HL-60 (cell line): ENCODE measurements around the gene SERTAD3.

Source experiments
- DNase-seq, 2 experiments: peaks; one replicate each; pipeline ENCODE4 v3.0.0-alpha.2; 2010 to 2020; ENCODE audit warnings: low read depth in 1 of 2, low spot score in 1 of 2
- H3K27ac ChIP-seq: fragments of 250-450 bp; sonication (Bioruptor Pico); replicated peaks from 2 replicates; pipeline ENCODE4 v1.5.1; 2020; ENCODE audit warnings: mild to moderate bottlenecking, moderate library complexity
- H3K27me3 ChIP-seq: fragments of 250-450 bp; sonication (Bioruptor Pico); 2 replicates; pipeline ENCODE4 v1.5.1; 2021; ENCODE audit warnings: mild to moderate bottlenecking, moderate library complexity; ENCODE audit not compliant: insufficient read depth, poor library complexity, severe bottlenecking
- H3K4me3 ChIP-seq: replicated peaks from 2 replicates; pipeline ENCODE4 v1.5.1; 2011; ENCODE audit warnings: mild to moderate bottlenecking, control low read depth, low read length; ENCODE audit not compliant: insufficient read depth
- CTCF ChIP-seq: IDR thresholded peaks from one replicate; pipeline ENCODE4 v1.5.1; 2011; ENCODE audit warnings: low read length, control low read depth, inconsistent platforms; ENCODE audit not compliant: insufficient read depth
- GABPA ChIP-seq: IDR thresholded peaks from 2 replicates; pipeline ENCODE4 v1.6.1; 2012; ENCODE audit warnings: low read depth
- POLR2AphosphoS5 ChIP-seq: IDR thresholded peaks from 2 replicates; pipeline ENCODE4 v1.6.1; 2012; ENCODE audit warnings: low read depth
- REST ChIP-seq: IDR thresholded peaks from 2 replicates; pipeline ENCODE4 v1.6.1; 2012; ENCODE audit warnings: low read depth; ENCODE audit not compliant: insufficient replicate concordance
- SPI1 ChIP-seq: IDR thresholded peaks from 2 replicates; pipeline ENCODE4 v1.6.1; 2012; ENCODE audit warnings: low read depth, mild to moderate bottlenecking, borderline replicate concordance

Gene SERTAD3

GRCh38 chr19:40394816-40395210 lies 49.3 kb downstream of the SERTAD3 start:
- Histone ChIP-seq H3K27ac (no peak overlapping the region), H3K27me3 (peaks cover 19% of the 10 kb centered on the region), H3K4me3 (no peak overlapping the region)
- TF ChIP-seq CTCF (no peak), GABPA (no peak), POLR2AphosphoS5 (no peak), REST (no peak), SPI1 (no peak)
- DNase-seq = no peak

- Histone ChIP-seq H3K4me3 (no peak overlapping the region), H3K27ac (no peak overlapping the region), H3K27me3 (peaks cover 18% of the 10 kb centered on the region)
- TF ChIP-seq POLR2AphosphoS5 (no peak), CTCF (no peak), GABPA (no peak), SPI1 (no peak), REST (no peak)
- DNase-seq = no peak
These were observed 50.0 kb downstream of the SERTAD3 start for GRCh38 chr19:40393894-40394815.

- no peak overlapping the region for H3K4me3 ChIP-seq
- peaks cover 6% of the 10 kb centered on the region for H3K27me3 ChIP-seq
- TF ChIP-seq CTCF (peak; percentile 40), SPI1 (no peak)
- H3K27ac ChIP-seq = no peak overlapping the region
- no peak for DNase-seq
These were observed 51.1 kb downstream of the SERTAD3 start for GRCh38 chr19:40392894-40393517.
